Thyroid gland (tissue), 4 donors: Measurements from ENCODE around the gene USP9X.

Experiments
- POLR2A ChIP-seq, 2 donors: fragments of 450-650 bp; IDR thresholded peaks; one replicate each; pipeline ENCODE4 v1.6.1; 2017; ENCODE audit warnings: antibody characterized with exemption in 2 of 2, mild to moderate bottlenecking in 2 of 2, moderate library complexity in 1 of 2
- TF ChIP-seq, protein P1 (sequence below), 6 experiments: fragments of 200-600 bp in 3 of 6; fragments of 450-650 bp in 3 of 6; sonication (generic) in 3 of 6; IDR thresholded peaks; one replicate each; pipeline ENCODE4 v1.5.1; 2016 to 2019; ENCODE audit warnings: antibody characterized with exemption in 6 of 6, mild to moderate bottlenecking in 2 of 6, inconsistent platforms in 1 of 6, moderate library complexity in 1 of 6

GRCh38 chrX:41066969-41067368, 18.3 kb upstream of the USP9X start:
- TF ChIP-seq, protein P1, sequence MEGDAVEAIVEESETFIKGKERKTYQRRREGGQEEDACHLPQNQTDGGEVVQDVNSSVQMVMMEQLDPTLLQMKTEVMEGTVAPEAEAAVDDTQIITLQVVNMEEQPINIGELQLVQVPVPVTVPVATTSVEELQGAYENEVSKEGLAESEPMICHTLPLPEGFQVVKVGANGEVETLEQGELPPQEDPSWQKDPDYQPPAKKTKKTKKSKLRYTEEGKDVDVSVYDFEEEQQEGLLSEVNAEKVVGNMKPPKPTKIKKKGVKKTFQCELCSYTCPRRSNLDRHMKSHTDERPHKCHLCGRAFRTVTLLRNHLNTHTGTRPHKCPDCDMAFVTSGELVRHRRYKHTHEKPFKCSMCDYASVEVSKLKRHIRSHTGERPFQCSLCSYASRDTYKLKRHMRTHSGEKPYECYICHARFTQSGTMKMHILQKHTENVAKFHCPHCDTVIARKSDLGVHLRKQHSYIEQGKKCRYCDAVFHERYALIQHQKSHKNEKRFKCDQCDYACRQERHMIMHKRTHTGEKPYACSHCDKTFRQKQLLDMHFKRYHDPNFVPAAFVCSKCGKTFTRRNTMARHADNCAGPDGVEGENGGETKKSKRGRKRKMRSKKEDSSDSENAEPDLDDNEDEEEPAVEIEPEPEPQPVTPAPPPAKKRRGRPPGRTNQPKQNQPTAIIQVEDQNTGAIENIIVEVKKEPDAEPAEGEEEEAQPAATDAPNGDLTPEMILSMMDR (IDR thresholded peaks at IDR 0.05): no peak
- TF ChIP-seq POLR2A (IDR thresholded peaks at IDR 0.05): no peak
